HEK293 (cell line): ENCODE measurements around the gene ZCCHC9.

ENCODE experiments used
- PBX3 ChIP-seq: sonication (generic); formaldehyde crosslinking; IDR thresholded peaks from 2 replicates; pipeline ENCODE4 v1.8.1; 2022; ENCODE audit warnings: mild to moderate bottlenecking, moderate library complexity, missing genetic modification reagents
- ZNF121 ChIP-seq: fragments of 450-650 bp; formaldehyde crosslinking; IDR thresholded peaks from 2 replicates; pipeline ENCODE4 v1.5.1; 2016; ENCODE audit warnings: missing biosample characterization, missing genetic modification characterization
- ZNF175 ChIP-seq: fragments of 450-650 bp; formaldehyde crosslinking; IDR thresholded peaks from 2 replicates; pipeline ENCODE4 v1.5.1; 2016; ENCODE audit warnings: missing biosample characterization, missing genetic modification characterization
- ZNF23 ChIP-seq: fragments of 450-650 bp; formaldehyde crosslinking; IDR thresholded peaks from 2 replicates; pipeline ENCODE4 v1.5.1; 2016; ENCODE audit warnings: missing biosample characterization, missing genetic modification characterization, borderline replicate concordance
- ZNF24 ChIP-seq: fragments of 450-650 bp; formaldehyde crosslinking; IDR thresholded peaks from 2 replicates; pipeline ENCODE4 v1.5.1; 2016; ENCODE audit warnings: missing biosample characterization, missing genetic modification characterization
- ZNF391 ChIP-seq: fragments of 450-650 bp; formaldehyde crosslinking; IDR thresholded peaks from 2 replicates; pipeline ENCODE4 v1.5.1; 2016; ENCODE audit warnings: low read depth, missing biosample characterization, missing genetic modification characterization, borderline replicate concordance
- ZNF654 ChIP-seq: fragments of 450-650 bp; formaldehyde crosslinking; IDR thresholded peaks from 2 replicates; pipeline ENCODE4 v1.5.1; 2016; ENCODE audit warnings: low read depth, missing biosample characterization, missing genetic modification characterization
- TF ChIP-seq, protein P1 (sequence below): fragments of 450-650 bp; formaldehyde crosslinking; IDR thresholded peaks from 2 replicates; pipeline ENCODE4 v1.5.1; 2016; ENCODE audit warnings: missing biosample characterization, missing genetic modification characterization
- TF ChIP-seq, protein P2 (sequence below): fragments of 450-650 bp; formaldehyde crosslinking; IDR thresholded peaks from 2 replicates; pipeline ENCODE4 v1.5.1; 2016; ENCODE audit warnings: missing biosample characterization, missing genetic modification characterization

DNA sequence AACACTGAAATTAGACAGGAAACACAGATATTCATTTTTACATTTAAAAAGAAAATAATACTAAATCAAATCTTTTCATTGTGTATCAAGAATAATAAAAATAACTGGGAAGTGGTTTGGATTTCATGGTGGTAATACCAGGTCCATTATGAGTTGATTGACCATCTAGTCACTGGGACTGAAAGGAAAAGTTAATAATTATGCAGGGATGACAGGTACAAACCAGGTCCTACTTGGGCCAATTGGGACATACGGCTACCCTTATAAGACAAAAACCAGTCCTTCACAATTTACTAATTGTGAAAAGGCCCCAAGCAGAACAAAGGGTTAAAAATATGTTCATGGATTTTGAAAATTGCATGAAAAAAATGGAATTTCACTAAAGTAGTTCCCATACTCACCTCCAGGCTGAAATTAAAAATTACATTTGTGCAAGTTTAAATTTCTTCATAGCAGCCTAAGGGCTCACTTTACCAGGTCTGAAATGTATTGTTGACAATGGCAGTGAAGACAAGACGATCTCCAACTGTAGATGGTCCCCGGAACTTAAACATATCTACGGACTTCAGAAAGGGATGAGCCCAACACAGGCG lies 44.1 kb downstream of the ZCCHC9 start:
- TF ChIP-seq, protein P1, sequence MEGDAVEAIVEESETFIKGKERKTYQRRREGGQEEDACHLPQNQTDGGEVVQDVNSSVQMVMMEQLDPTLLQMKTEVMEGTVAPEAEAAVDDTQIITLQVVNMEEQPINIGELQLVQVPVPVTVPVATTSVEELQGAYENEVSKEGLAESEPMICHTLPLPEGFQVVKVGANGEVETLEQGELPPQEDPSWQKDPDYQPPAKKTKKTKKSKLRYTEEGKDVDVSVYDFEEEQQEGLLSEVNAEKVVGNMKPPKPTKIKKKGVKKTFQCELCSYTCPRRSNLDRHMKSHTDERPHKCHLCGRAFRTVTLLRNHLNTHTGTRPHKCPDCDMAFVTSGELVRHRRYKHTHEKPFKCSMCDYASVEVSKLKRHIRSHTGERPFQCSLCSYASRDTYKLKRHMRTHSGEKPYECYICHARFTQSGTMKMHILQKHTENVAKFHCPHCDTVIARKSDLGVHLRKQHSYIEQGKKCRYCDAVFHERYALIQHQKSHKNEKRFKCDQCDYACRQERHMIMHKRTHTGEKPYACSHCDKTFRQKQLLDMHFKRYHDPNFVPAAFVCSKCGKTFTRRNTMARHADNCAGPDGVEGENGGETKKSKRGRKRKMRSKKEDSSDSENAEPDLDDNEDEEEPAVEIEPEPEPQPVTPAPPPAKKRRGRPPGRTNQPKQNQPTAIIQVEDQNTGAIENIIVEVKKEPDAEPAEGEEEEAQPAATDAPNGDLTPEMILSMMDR (tag by site-specific recombination) = no peak
- TF ChIP-seq ZNF175 (tag by site-specific recombination) = no peak
- TF ChIP-seq PBX3 (CRISPR knock-in tag) = no peak
- TF ChIP-seq ZNF24 = no peak
- TF ChIP-seq, protein P2, sequence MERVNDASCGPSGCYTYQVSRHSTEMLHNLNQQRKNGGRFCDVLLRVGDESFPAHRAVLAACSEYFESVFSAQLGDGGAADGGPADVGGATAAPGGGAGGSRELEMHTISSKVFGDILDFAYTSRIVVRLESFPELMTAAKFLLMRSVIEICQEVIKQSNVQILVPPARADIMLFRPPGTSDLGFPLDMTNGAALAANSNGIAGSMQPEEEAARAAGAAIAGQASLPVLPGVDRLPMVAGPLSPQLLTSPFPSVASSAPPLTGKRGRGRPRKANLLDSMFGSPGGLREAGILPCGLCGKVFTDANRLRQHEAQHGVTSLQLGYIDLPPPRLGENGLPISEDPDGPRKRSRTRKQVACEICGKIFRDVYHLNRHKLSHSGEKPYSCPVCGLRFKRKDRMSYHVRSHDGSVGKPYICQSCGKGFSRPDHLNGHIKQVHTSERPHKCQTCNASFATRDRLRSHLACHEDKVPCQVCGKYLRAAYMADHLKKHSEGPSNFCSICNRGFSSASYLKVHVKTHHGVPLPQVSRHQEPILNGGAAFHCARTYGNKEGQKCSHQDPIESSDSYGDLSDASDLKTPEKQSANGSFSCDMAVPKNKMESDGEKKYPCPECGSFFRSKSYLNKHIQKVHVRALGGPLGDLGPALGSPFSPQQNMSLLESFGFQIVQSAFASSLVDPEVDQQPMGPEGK = no peak
- no peak for TF ChIP-seq ZNF391
- no peak for TF ChIP-seq ZNF654
- TF ChIP-seq ZNF121 (tag by site-specific recombination) = no peak
- no peak for TF ChIP-seq ZNF23 (tag by site-specific recombination)
